Measurements from ENCODE around the gene GATAD2A. TPM values are rescaled to one million over a fixed set of nuclear protein-coding genes. Genes with fewer than 3 reads are reported as not detected.

GATAD2A gene
- total and polyA plus RNA-seq, 2 of the 8 experiments (the other 6 are each of a cell fraction or from before 2014, with no cell fraction given), result 38.4 to 205 TPM

GRCh38 chr19:19434483-19435045 lies 29.1 kb downstream of the GATAD2A start (continued):
- TF ChIP-seq CHD7 (IDR thresholded peaks at IDR 0.05; ENCODE audit: insufficient replicate concordance, low read length) (no peak), SRF (IDR thresholded peaks at IDR 0.05; ENCODE audit: low read depth, low read length) (no peak), ASH2L (IDR thresholded peaks at IDR 0.05; ENCODE audit: low read length) (no peak), TBP (IDR thresholded peaks at IDR 0.05; ENCODE audit: low read depth, low read length) (no peak), SUZ12 (IDR thresholded peaks at IDR 0.05; ENCODE audit: low read length) (no peak)

Measured in H1 (cell line).